PFSK-1 (cell line): ENCODE measurements around the gene ODAM.

ENCODE experiments used
- REST ChIP-seq, 2 experiments: IDR thresholded peaks; 2 replicates each; pipeline versions ENCODE4 v1.6.1 to v1.8.0; 2011 to 2012; ENCODE audit warnings: low read depth in 2 of 2, low read length in 2 of 2, control low read depth in 1 of 2, inconsistent platforms in 1 of 2, mild to moderate bottlenecking in 1 of 2, moderate library complexity in 1 of 2; ENCODE audit not compliant: insufficient read depth in 1 of 2
- TAF1 ChIP-seq: IDR thresholded peaks from 2 replicates; pipeline ENCODE4 v1.6.1; 2012; ENCODE audit warnings: low read length, control low read depth, borderline replicate concordance; ENCODE audit not compliant: insufficient read depth

- TF ChIP-seq TAF1 (no peak), REST (IDR thresholded peaks at IDR 0.05; ENCODE audit: insufficient read depth in 1 of 2, low read depth in 2 of 2, low read length in 2 of 2) (no peak)
Measured at GRCh38 chr4:70203601-70204000, 8.1 kb downstream of the ODAM start.
